HepG2 (cell line): Measurements from ENCODE around the gene CREB3. TPM values are rescaled to one million over a fixed set of nuclear protein-coding genes. Genes with fewer than 3 reads are reported as not detected.

Experiments
- ATAC-seq: fragments of 200-7000 bp; cut with Tn5 transposase; 3 replicates; pipeline ENCODE4 v1.9.1; 2020; ENCODE audit warnings: mild to moderate bottlenecking, moderate library complexity
- BruUV-seq: library from RNA; stranded (reverse); fragments of 400-500 nt; replicated peaks from 2 replicates; lab custom pipeline; 2021; lab: Mats Ljungman, UMichigan
- CTCF ChIA-PET: fragments of 300-600 bp; formaldehyde crosslinking; extraction: SDS; loops from one replicate; lab custom pipeline; 2021; ENCODE audit warnings: low total read pairs, inconsistent platforms, low intra/inter-chr PET ratio; lab: Yijun Ruan, JAX
- POLR2A ChIA-PET: fragments of 350-600 bp; sonication (Branson Sonifier 250); formaldehyde crosslinking; loops from one replicate; lab custom pipeline; 2020; ENCODE audit warnings: antibody characterized with exemption, inconsistent platforms; lab: Yijun Ruan, JAX
- DNase-seq: peaks from one replicate; pipeline ENCODE4 v3.0.0-alpha.2; 2015; ENCODE audit warnings: low spot score
- FAIRE-seq: peaks from 3 replicates; lab custom pipeline; 2011; peaks lifted over from hg19 to GRCh38; lab: Jason Lieb, UNC
- H2AFZ ChIP-seq: one replicate; pipeline ENCODE4 v1.6.1; 2011; ENCODE audit warnings: low read length, inconsistent platforms
- H3K27ac ChIP-seq: fragments of 300-600 bp; 3 replicates; pipeline ENCODE4 v1.8.0; 2011; ENCODE audit warnings: mixed run types, mild to moderate bottlenecking, mixed read lengths, low read length, inconsistent platforms; ENCODE audit not compliant: insufficient read depth; ENCODE audit errors: extremely low read length
- H3K27me3 ChIP-seq, 2 experiments: fragments of 200-600 bp in 1 of 2; 2 replicates in 1 of 2; 3 replicates in 1 of 2; pipeline versions ENCODE4 v1.6.0 to v1.8.0; 2011; ENCODE audit warnings: low read length in 2 of 2, mild to moderate bottlenecking in 2 of 2, moderate library complexity in 2 of 2, inconsistent platforms in 1 of 2; ENCODE audit not compliant: insufficient read depth in 2 of 2, control insufficient read depth in 1 of 2
- H3K36me3 ChIP-seq, 2 experiments: fragments of 200-600 bp in 1 of 2; replicated peaks in 1 of 2; 2 replicates in 1 of 2; 3 replicates in 1 of 2; pipeline versions ENCODE4 v1.5.1 to v1.8.0; 2011; ENCODE audit warnings: low read length in 2 of 2, inconsistent platforms in 1 of 2; ENCODE audit not compliant: insufficient read depth in 2 of 2, control insufficient read depth in 1 of 2
- H3K4me1 ChIP-seq: 2 replicates; pipeline ENCODE4 v1.5.1; 2012; ENCODE audit warnings: low read length, inconsistent platforms; ENCODE audit not compliant: insufficient read depth
- H3K4me2 ChIP-seq: 2 replicates; pipeline ENCODE4 v1.6.0; 2011; ENCODE audit warnings: low read depth, low read length, inconsistent platforms
- H3K4me3 ChIP-seq, 3 experiments: fragments of 200-600 bp in 1 of 3; sonication (generic), shearing (Covaris generic) in 1 of 3; replicated peaks in 1 of 3; 2 replicates each; pipeline ENCODE4 v1.5.1; 2011 to 2016; ENCODE audit warnings: low read length in 3 of 3, inconsistent platforms in 2 of 3, low read depth in 2 of 3, mild to moderate bottlenecking in 2 of 3, control low read depth in 1 of 3, mixed read lengths in 1 of 3; ENCODE audit not compliant: insufficient read depth in 1 of 3
- H3K79me2 ChIP-seq: one replicate; pipeline ENCODE4 v1.6.1; 2011; ENCODE audit warnings: low read length, inconsistent platforms; ENCODE audit not compliant: insufficient read depth
- H3K9ac ChIP-seq: 2 replicates; pipeline ENCODE4 v1.6.0; 2011; ENCODE audit warnings: mild to moderate bottlenecking, low read depth, low read length, inconsistent platforms; ENCODE audit not compliant: insufficient read depth
- H3K9me3 ChIP-seq: 2 replicates; pipeline ENCODE4 v1.5.1; 2012; ENCODE audit warnings: mild to moderate bottlenecking, low read length
- H4K20me1 ChIP-seq: 2 replicates; pipeline ENCODE4 v1.6.0; 2011; ENCODE audit warnings: inconsistent platforms, mild to moderate bottlenecking, low read length, moderate library complexity; ENCODE audit not compliant: insufficient read depth
- CERS6 ChIP-seq: sonication (generic); formaldehyde crosslinking; IDR thresholded peaks from 2 replicates; pipeline ENCODE4 v1.5.0; 2020; ENCODE audit warnings: missing genetic modification reagents
- FOSL2 ChIP-seq: sonication (generic); formaldehyde crosslinking; IDR thresholded peaks from 2 replicates; pipeline ENCODE4 v1.4.0; 2020; ENCODE audit warnings: missing genetic modification reagents
- HMG20B ChIP-seq: conservative IDR thresholded peaks from 2 replicates; pipeline ENCODE4 v1.6.1; 2016; ENCODE audit warnings: missing genetic modification reagents, missing compliant biosample characterization
- HNF1B ChIP-seq: sonication (generic); formaldehyde crosslinking; IDR thresholded peaks from 2 replicates; pipeline ENCODE4 v1.5.1; 2020; ENCODE audit warnings: mild to moderate bottlenecking, moderate library complexity, missing genetic modification reagents
- NFKB2 ChIP-seq: sonication (generic); formaldehyde crosslinking; IDR thresholded peaks from 2 replicates; pipeline ENCODE4 v1.4.0; 2020; ENCODE audit warnings: missing genetic modification reagents, borderline replicate concordance
- NKX3-1 ChIP-seq: sonication (generic); formaldehyde crosslinking; IDR thresholded peaks from 2 replicates; pipeline ENCODE4 v1.5.0; 2020; ENCODE audit warnings: missing genetic modification reagents
- ZNF17 ChIP-seq: sonication (generic); formaldehyde crosslinking; IDR thresholded peaks from 2 replicates; pipeline ENCODE4 v1.5.0; 2020; ENCODE audit warnings: mild to moderate bottlenecking, missing genetic modification reagents
- ZNF841 ChIP-seq: sonication (generic); formaldehyde crosslinking; IDR thresholded peaks from 2 replicates; pipeline ENCODE4 v1.8.1; 2023; ENCODE audit warnings: missing genetic modification reagents, borderline replicate concordance
- WGBS: methylation state at CpG from one replicate; pipeline ENCODE4 v1.1.6; 2017; ENCODE audit warnings: low lambda C conversion rate; 5-methylcytosine and 5-hydroxymethylcytosine counted together
- in situ Hi-C: cut with HindIII; loops from 2 replicates; pipeline ENCODE4 v1.10.0; 2017; ENCODE audit warnings: low pct_unique_long_range_greater_than_20kb; ENCODE audit not compliant: extremely low pct_ligation_motif_present
- intact Hi-C: fragments of 100-400 bp; cut with micrococcal nuclease; formaldehyde crosslinking; loops from one replicate; pipeline ENCODE4 v1.10.0; 2022; ENCODE audit not compliant: unreplicated experiment
- polyA plus RNA-seq, 8 experiments: library from polyadenylated mRNA; depleted of rRNA in 3 of 8; stranded (reverse) in 7 of 8; unstranded in 1 of 8; fragments of >200 nt; fragmentation: Illumina TruSeq in 4 of 8; extraction: Trizol in 4 of 8; gene quantifications; 2 replicates each; pipeline versions ENCODE4 v1.2.1 to v1.2.3, GENCODE V29; 2011 to 2016; ENCODE audit warnings: low read depth in 4 of 8, missing spikeins in 1 of 8, mixed read lengths in 1 of 8; ENCODE audit not compliant: insufficient read depth in 1 of 8
- total RNA-seq, 5 experiments: library from RNA; depleted of rRNA; stranded (reverse); fragments of >200 nt; fragmentation: Illumina TruSeq; extraction: Trizol; gene quantifications; 2 replicates each; pipeline ENCODE4 v1.2.3, GENCODE V29; 2016; ENCODE audit warnings: low read depth in 1 of 5

The CREB3 gene
- total and polyA plus RNA-seq, 2 of the 13 experiments (the other 11 are each of a cell fraction or from before 2014, with no cell fraction given) = 11.1 to 34.2 TPM

DNA sequence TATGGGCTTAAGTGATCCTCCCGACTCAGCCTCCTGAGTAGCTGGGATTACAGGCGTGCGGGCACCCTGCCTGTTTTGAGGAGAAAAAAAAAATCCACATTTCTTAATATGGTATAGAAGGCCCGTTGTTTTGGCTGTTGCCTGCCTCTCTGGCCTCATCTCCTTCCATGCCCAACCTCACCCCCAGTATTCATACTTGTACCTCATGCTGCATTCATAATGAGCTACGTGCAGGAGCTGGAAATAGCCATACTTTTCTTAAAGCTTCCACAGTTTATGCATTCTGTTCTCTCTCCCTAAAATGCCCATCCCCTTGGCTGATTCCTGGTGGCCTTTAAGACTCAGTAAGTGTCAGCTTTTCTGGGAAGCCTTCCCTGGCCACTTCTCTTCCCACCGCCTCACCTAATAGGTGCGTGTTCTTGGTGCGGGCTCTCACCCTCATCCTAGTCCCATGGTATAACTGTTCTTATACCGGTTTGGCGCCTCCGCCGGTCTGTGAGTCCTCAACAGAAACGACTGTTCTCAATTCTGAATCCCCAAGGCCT lies 40.6 kb upstream of the CREB3 start:
- no peak overlapping the region for H3K4me3 ChIP-seq

DNA sequence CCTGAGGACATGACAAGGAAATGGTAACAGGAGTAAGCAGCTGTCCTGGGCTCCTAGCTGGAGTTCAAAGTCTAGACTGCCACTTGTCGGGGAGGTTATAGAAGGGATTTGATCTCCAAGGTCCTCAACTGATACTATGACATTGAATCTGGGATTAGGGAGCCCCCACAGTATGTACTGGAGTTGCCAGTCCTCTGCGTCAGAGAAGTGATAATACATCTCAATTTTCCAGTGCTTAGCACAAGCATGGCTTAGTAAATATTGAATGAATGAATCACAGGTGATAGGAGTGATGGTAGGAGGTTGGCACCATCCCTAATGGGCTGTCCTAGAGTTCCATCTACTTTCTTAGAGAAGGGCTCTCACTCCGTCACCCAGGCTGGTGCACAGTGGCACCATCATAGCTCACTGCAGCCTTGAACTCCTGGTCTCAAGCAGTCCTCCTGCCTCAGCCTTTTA lies 36.5 kb upstream of the CREB3 start:
- no peak overlapping the region for H2AFZ ChIP-seq
- no TSS peak for BruUV-seq
- intact Hi-C loops = loop anchor here (2.0 to 10.0 kb wide), 2 partner anchors 35 to 51 kb away; no protein-coding TSS in a partner anchor
- H3K4me2 ChIP-seq = no peak overlapping the region
- H3K9me3 ChIP-seq = no peaks in the 10 kb centered on the region
- H3K79me2 ChIP-seq = no peaks in the 10 kb centered on the region
- peaks cover 23 to 43% of the 10 kb centered on the region in 2 experiments; a peak in 4 of 5 replicates for H3K36me3 ChIP-seq
- no peak overlapping the region for H3K27ac ChIP-seq
- in situ Hi-C loops = loop anchor here (5.0 kb wide), 1 partner anchor 34 kb away; no protein-coding TSS in a partner anchor
- no peak for DNase-seq
- ChIA-PET CTCF (interaction anchor here (1.5 kb wide), 2 partner anchors 31 to 38 kb away, joined by 5 to 9 read pairs; partner anchors contain the start of genes ARHGEF39, CCDC107 and RMRP), POLR2A (interaction anchor here (0.6 to 2.3 kb wide), 11 partner anchors 8 to 61 kb away, joined by 3 to 12 read pairs (median 8); partner anchors contain the start of genes ARHGEF39, CA9, CCDC107 and CREB3)
- no peak overlapping the region for H3K9ac ChIP-seq
- peak; percentile 37 for FAIRE-seq
- 72% methylated on average over 3 of the region's 3 CpGs for WGBS
- H4K20me1 ChIP-seq = no peaks in the 10 kb centered on the region
- no peaks in the 10 kb centered on the region for H3K27me3 ChIP-seq
- no peak; the same call in 2 of the 3 replicates for ATAC-seq
- no peak overlapping the region for H3K4me3 ChIP-seq
- 0 out of 2 replicates have a peak, but pooled peaks have one; percentile 30 for TF ChIP-seq HNF1B
- no peak for TF ChIP-seq ZNF841 (CRISPR knock-in tag)
- 0 out of 2 replicates have a peak, but pooled peaks have one; percentile 17 for TF ChIP-seq FOSL2 (CRISPR knock-in tag)
- peaks cover 26% of the 10 kb centered on the region for H3K4me1 ChIP-seq

More for the DNA sequence above, 40.6 kb upstream of the CREB3 start:
- Histone ChIP-seq H2AFZ (no peak overlapping the region), H4K20me1 (no peaks in the 10 kb centered on the region), H3K36me3 (0 out of 5 replicates have a peak, but pooled peaks cover 0 to 1% of the 10 kb centered on the region in 2 experiments), H3K9ac (no peak overlapping the region), H3K27ac (no peak overlapping the region), H3K4me2 (no peak overlapping the region), H3K27me3 (no peaks in the 10 kb centered on the region), H3K79me2 (no peaks in the 10 kb centered on the region), H3K9me3 (no peaks in the 10 kb centered on the region), H3K4me1 (peaks cover 61% of the 10 kb centered on the region)
- in situ Hi-C loops (no loop called here), intact Hi-C loops (loop anchor here (1.0 to 10.0 kb wide), 2 partner anchors 23 to 47 kb away; no protein-coding TSS in a partner anchor)
- no peak for DNase-seq
- ChIA-PET POLR2A (interaction anchor here (1.0 to 6.1 kb wide), 10 partner anchors 23 to 530 kb away, joined by 3 to 68 read pairs (median 11); partner anchors contain the start of genes ARHGEF39, CCDC107, CREB3 and GBA2), CTCF (no interaction called here)
- no TSS peak for BruUV-seq
- no peak for TF ChIP-seq HMG20B
- TF ChIP-seq ZNF17 = no peak
- no peak for TF ChIP-seq NFKB2
- no peak for TF ChIP-seq CERS6 (CRISPR knock-in tag)
- TF ChIP-seq NKX3-1 (CRISPR knock-in tag) = no peak
- no peak for ATAC-seq
- 87% methylated on average over 13 of the region's 13 CpGs for WGBS
- FAIRE-seq = no peak
